A549 (cell line): ENCODE measurements around the gene CA12. TPM values are rescaled to one million over a fixed set of nuclear protein-coding genes. Genes with fewer than 3 reads are reported as not detected.

Experiments used
- ATAC-seq, 2 experiments: fragments of 200-7000 bp in 1 of 2; fragments of >200 bp in 1 of 2; cut with Nextera tagmentation in 1 of 2; cut with Tn5 transposase in 1 of 2; 3 replicates each; pipeline versions ENCODE4 v1.8.0 to v1.9.1; 2018 to 2020; ENCODE audit warnings: mild to moderate bottlenecking in 1 of 2, moderate library complexity in 1 of 2
- CTCF ChIA-PET: fragments of 300-600 bp; sonication (Branson Sonifier 250); formaldehyde crosslinking; extraction: SDS; loops from one replicate; lab custom pipeline; 2021; ENCODE audit warnings: antibody characterized with exemption, inconsistent platforms; lab: Yijun Ruan, JAX
- POLR2A ChIA-PET: fragments of 350-600 bp; formaldehyde crosslinking; extraction: SDS; loops from one replicate; lab custom pipeline; 2021; ENCODE audit warnings: antibody characterized with exemption, inconsistent platforms; lab: Yijun Ruan, JAX
- DNase-seq, 2 experiments: peaks; one replicate each; pipeline versions ENCODE4 v3.0.0 to v3.0.0-alpha.2; 2011 to 2016; ENCODE audit warnings: low read depth in 1 of 2, low spot score in 1 of 2
- FAIRE-seq: peaks from 2 replicates; lab custom pipeline; 2011; peaks lifted over from hg19 to GRCh38; lab: Jason Lieb, UNC
- H3K27ac ChIP-seq, 2 experiments: fragments of >200 bp; sonication (Bioruptor Twin); formaldehyde crosslinking; 3 replicates each; pipeline ENCODE4 v1.5.1; 2016 to 2017
- H3K4me1 ChIP-seq: fragments of >200 bp; sonication (Bioruptor Twin); formaldehyde crosslinking; 3 replicates; pipeline ENCODE4 v1.6.1; 2016
- H3K4me2 ChIP-seq: fragments of >200 bp; sonication (Bioruptor Twin); formaldehyde crosslinking; 3 replicates; pipeline ENCODE4 v1.6.1; 2016
- H3K4me3 ChIP-seq: fragments of >200 bp; sonication (Bioruptor Twin); formaldehyde crosslinking; 3 replicates; pipeline ENCODE4 v1.5.1; 2016
- H3K9me3 ChIP-seq: fragments of >200 bp; sonication (Bioruptor Twin); formaldehyde crosslinking; 3 replicates; pipeline ENCODE4 v1.6.1; 2016
- ATOH8 ChIP-seq: fragments of 250-450 bp; sonication (Bioruptor Pico); IDR thresholded peaks from 2 replicates; pipeline ENCODE4 v1.5.0; 2020; ENCODE audit warnings: low read depth, mild to moderate bottlenecking, moderate library complexity
- CBX2 ChIP-seq: fragments of 200-600 bp; sonication (generic); IDR thresholded peaks from 2 replicates; pipeline ENCODE4 v1.6.1; 2016; ENCODE audit warnings: low read depth, mild to moderate bottlenecking, borderline replicate concordance
- EHF ChIP-seq: fragments of 250-450 bp; sonication (Bioruptor Pico); IDR thresholded peaks from 2 replicates; pipeline ENCODE4 v1.5.0; 2020; ENCODE audit warnings: mild to moderate bottlenecking
- EHMT2 ChIP-seq: fragments of 200-600 bp; sonication (generic); IDR thresholded peaks from 2 replicates; pipeline ENCODE4 v1.6.1; 2016; ENCODE audit warnings: antibody characterized with exemption, low read depth, mild to moderate bottlenecking, moderate library complexity
- ELK1 ChIP-seq: fragments of 150-350 bp; IDR thresholded peaks from 2 replicates; pipeline ENCODE4 v1.6.1; 2014; ENCODE audit warnings: low read depth, mild to moderate bottlenecking, low read length
- ESRRA ChIP-seq: fragments of 150-350 bp; IDR thresholded peaks from 2 replicates; pipeline ENCODE4 v1.6.1; 2014; ENCODE audit warnings: mild to moderate bottlenecking, low read length, borderline replicate concordance
- HMGXB4 ChIP-seq: fragments of 250-450 bp; sonication (Bioruptor Pico); IDR thresholded peaks from 2 replicates; pipeline ENCODE4 v1.5.0; 2021; ENCODE audit warnings: mild to moderate bottlenecking, moderate library complexity, borderline replicate concordance
- HOXB13 ChIP-seq: fragments of 250-450 bp; sonication (Bioruptor Pico); IDR thresholded peaks from 2 replicates; pipeline ENCODE4 v1.5.0; 2020; ENCODE audit warnings: low read depth, mild to moderate bottlenecking, moderate library complexity
- HOXB5 ChIP-seq: fragments of 250-450 bp; sonication (Bioruptor Pico); IDR thresholded peaks from 2 replicates; pipeline ENCODE4 v1.5.0; 2020; ENCODE audit warnings: mild to moderate bottlenecking, moderate library complexity
- JUN ChIP-seq, 2 experiments: fragments of >200 bp; sonication (Bioruptor Twin); formaldehyde crosslinking; IDR thresholded peaks; 2 replicates in 1 of 2; 3 replicates in 1 of 2; pipeline ENCODE4 v1.6.1; 2016 to 2017
- JUNB ChIP-seq: fragments of >200 bp; sonication (Bioruptor Twin); formaldehyde crosslinking; IDR thresholded peaks from 2 replicates; pipeline ENCODE4 v1.6.1; 2016
- MAFK ChIP-seq: fragments of 450-650 bp; IDR thresholded peaks from 2 replicates; pipeline ENCODE4 v1.6.1; 2014; ENCODE audit not compliant: partially characterized antibody
- MYC ChIP-seq: IDR thresholded peaks from 2 replicates; pipeline ENCODE4 v1.6.1; 2012; ENCODE audit warnings: mild to moderate bottlenecking, inconsistent platforms, low read length, improper control_type of control experiment, borderline replicate concordance
- NPAS2 ChIP-seq: fragments of 250-450 bp; sonication (Bioruptor Pico); IDR thresholded peaks from 2 replicates; pipeline ENCODE4 v1.8.0; 2022; ENCODE audit warnings: mild to moderate bottlenecking, moderate library complexity, borderline replicate concordance
- PHF8 ChIP-seq: fragments of 200-600 bp; sonication (generic); IDR thresholded peaks from 2 replicates; pipeline ENCODE4 v1.6.1; 2016; ENCODE audit warnings: low read depth, mild to moderate bottlenecking, antibody characterized with exemption, moderate library complexity, borderline replicate concordance
- RAD21 ChIP-seq, 2 experiments: fragments of >200 bp in 1 of 2; sonication (Bioruptor Twin) in 1 of 2; formaldehyde crosslinking in 1 of 2; IDR thresholded peaks in 1 of 2; conservative IDR thresholded peaks in 1 of 2; 2 replicates in 1 of 2; 3 replicates in 1 of 2; pipeline ENCODE4 v1.6.1; 2012 to 2018; ENCODE audit warnings: inconsistent platforms in 1 of 2
- RARB ChIP-seq: fragments of 250-450 bp; sonication (Bioruptor Pico); IDR thresholded peaks from 2 replicates; pipeline ENCODE4 v1.8.0; 2021; ENCODE audit warnings: mild to moderate bottlenecking, moderate library complexity
- RFX5 ChIP-seq: fragments of 450-650 bp; IDR thresholded peaks from 2 replicates; pipeline ENCODE4 v1.7.1; 2014; ENCODE audit warnings: antibody characterized with exemption, mild to moderate bottlenecking, moderate library complexity
- RNF2 ChIP-seq: fragments of 200-600 bp; sonication (generic); IDR thresholded peaks from 2 replicates; pipeline ENCODE4 v1.6.1; 2016; ENCODE audit warnings: low read depth, mild to moderate bottlenecking, antibody characterized with exemption, moderate library complexity, borderline replicate concordance
- SMC3 ChIP-seq: fragments of >200 bp; sonication (Bioruptor Twin); formaldehyde crosslinking; IDR thresholded peaks from 3 replicates; pipeline ENCODE4 v1.6.1; 2018; ENCODE audit warnings: inconsistent platforms
- TP53 ChIP-seq: fragments of 250-450 bp; sonication (Bioruptor Pico); IDR thresholded peaks from 2 replicates; pipeline ENCODE4 v1.5.0; 2021; ENCODE audit warnings: mild to moderate bottlenecking, moderate library complexity
- ZC3H11A ChIP-seq: fragments of 450-650 bp; IDR thresholded peaks from 2 replicates; pipeline ENCODE4 v1.6.1; 2014; ENCODE audit warnings: antibody characterized with exemption, mild to moderate bottlenecking
- ZFP36 ChIP-seq: fragments of 450-650 bp; IDR thresholded peaks from 2 replicates; pipeline ENCODE4 v1.6.1; 2014; ENCODE audit warnings: borderline replicate concordance; ENCODE audit not compliant: partially characterized antibody
- ZSCAN20 ChIP-seq: fragments of 250-450 bp; sonication (Bioruptor Pico); IDR thresholded peaks from 2 replicates; pipeline ENCODE4 v1.8.0; 2022; ENCODE audit warnings: mild to moderate bottlenecking, moderate library complexity
- WGBS: methylation state at CpG from one replicate; pipeline ENCODE4 v1.1.6; 2017; ENCODE audit errors: missing lambda C conversion rate; 5-methylcytosine and 5-hydroxymethylcytosine counted together
- polyA plus RNA-seq, 4 experiments: library from polyadenylated mRNA; depleted of rRNA in 3 of 4; stranded (reverse); fragments of >200 nt; fragmentation: RNase III in 1 of 4; extraction: RNeasy Plus Mini Kit Qiagen cat#74134 plus additional on column Dnase treatment in 1 of 4; gene quantifications; 2 replicates in 3 of 4; 3 replicates in 1 of 4; pipeline ENCODE4 v1.2.3, GENCODE V29; 2011 to 2017
- TF ChIP-seq, protein P1 (sequence below): fragments of >200 bp; sonication (Bioruptor Twin); formaldehyde crosslinking; IDR thresholded peaks from 3 replicates; pipeline ENCODE4 v1.6.1; 2016

The CA12 gene
- polyA plus RNA-seq, 2 of the 4 experiments (the other 2 are of a cell fraction): 129 to 323 TPM

- TF ChIP-seq HMGXB4 (CRISPR knock-in tag): no peak
- no peak for TF ChIP-seq RNF2
- no peak for TF ChIP-seq CBX2
- no peak for TF ChIP-seq ELK1
- TF ChIP-seq ZC3H11A: no peak
- no peak for TF ChIP-seq PHF8
- no peak for TF ChIP-seq TP53
- peak; percentile 78; the same call in 1 of the 2 replicates for TF ChIP-seq ZSCAN20 (CRISPR knock-in tag)
- peak; percentile 91 for TF ChIP-seq ATOH8 (CRISPR knock-in tag)
- TF ChIP-seq HOXB13 (CRISPR knock-in tag): peak; percentile 98
- peak; percentile 30; the same call in 1 of the 3 replicates for TF ChIP-seq SMC3
- no peak for TF ChIP-seq MYC
- TF ChIP-seq JUNB: peak; percentile 93
- TF ChIP-seq RARB: 0 out of 2 replicates have a peak, but pooled peaks have one; percentile 17
- no peak for TF ChIP-seq ZFP36
- peak; percentile 66 for TF ChIP-seq MAFK
- TF ChIP-seq EHMT2: no peak
- TF ChIP-seq JUN (IDR thresholded peaks at IDR 0.05): peak; percentile 76 to 92; a peak in 4 of 5 replicates
- TF ChIP-seq NPAS2 (CRISPR knock-in tag): no peak
- no peak for TF ChIP-seq RFX5
- TF ChIP-seq, protein P1, sequence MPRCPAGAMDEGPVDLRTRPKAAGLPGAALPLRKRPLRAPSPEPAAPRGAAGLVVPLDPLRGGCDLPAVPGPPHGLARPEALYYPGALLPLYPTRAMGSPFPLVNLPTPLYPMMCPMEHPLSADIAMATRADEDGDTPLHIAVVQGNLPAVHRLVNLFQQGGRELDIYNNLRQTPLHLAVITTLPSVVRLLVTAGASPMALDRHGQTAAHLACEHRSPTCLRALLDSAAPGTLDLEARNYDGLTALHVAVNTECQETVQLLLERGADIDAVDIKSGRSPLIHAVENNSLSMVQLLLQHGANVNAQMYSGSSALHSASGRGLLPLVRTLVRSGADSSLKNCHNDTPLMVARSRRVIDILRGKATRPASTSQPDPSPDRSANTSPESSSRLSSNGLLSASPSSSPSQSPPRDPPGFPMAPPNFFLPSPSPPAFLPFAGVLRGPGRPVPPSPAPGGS: peak; percentile 61; the same call in 1 of the 3 replicates
- peak; percentile 90 for TF ChIP-seq HOXB5 (CRISPR knock-in tag)
These were observed 14.3 kb downstream of the CA12 start (continued) for GRCh38 chr15:63367390-63367789.

DNA sequence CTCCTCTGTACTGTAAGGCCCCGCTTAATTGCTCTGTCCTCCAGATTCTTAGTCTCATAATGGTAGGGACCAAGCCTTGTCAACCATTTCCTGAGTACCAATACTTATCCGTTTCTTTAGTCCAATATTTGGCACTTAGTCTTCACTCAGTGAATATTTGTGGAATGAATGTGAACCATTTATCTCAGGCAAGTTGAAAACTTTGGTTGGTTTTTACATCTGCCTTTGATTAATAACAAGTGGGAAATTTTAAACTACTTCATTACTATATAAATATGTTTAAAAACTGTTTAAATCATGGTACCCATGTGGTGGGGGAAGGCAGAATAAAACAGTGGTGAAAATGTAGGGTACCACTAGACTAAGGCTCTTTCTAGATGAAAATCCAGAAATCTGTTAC is 15.2 kb downstream of the CA12 start:
- CTCF ChIA-PET: interaction anchor here (1.1 to 1.4 kb wide), 3 partner anchors 14 to 38 kb away, joined by 3 read pairs; no protein-coding TSS in a partner anchor
- POLR2A ChIA-PET: no interaction called here

More for the DNA sequence above, 15.2 kb downstream of the CA12 start:
- H3K9me3 ChIP-seq: no peaks in the 10 kb centered on the region
- DNase-seq (no peak), FAIRE-seq (no peak), ATAC-seq (no peak)
- no peak for TF ChIP-seq EHF (CRISPR knock-in tag)
- no peak for TF ChIP-seq ESRRA
- peak; percentile 14 for TF ChIP-seq ZFP36
- TF ChIP-seq PHF8: no peak
- no peak for TF ChIP-seq RAD21 (conservative IDR thresholded peaks at IDR 0.05 in 1 of 2, IDR thresholded peaks at IDR 0.05 in 1 of 2)
- 85% methylated on average over 2 of the region's 2 CpGs for whole genome bisulfite sequencing
- H3K27ac ChIP-seq: peak overlapping the region; percentile 88 to 93
- no peak overlapping the region for H3K4me3 ChIP-seq
- H3K4me2 ChIP-seq: peak overlapping the region; percentile 56
- peaks cover 88% of the 10 kb centered on the region for H3K4me1 ChIP-seq
